AG09309 (cell line): Measurements from ENCODE around the gene TRAPPC2B.

ENCODE experiments used
- DNase-seq: peaks from one replicate; pipeline ENCODE4 v3.0.0-alpha.2; 2010; ENCODE audit warnings: low read depth
- H3K4me3 ChIP-seq: 2 replicates; pipeline ENCODE4 v1.5.1; 2011; ENCODE audit warnings: mild to moderate bottlenecking, low read depth, low read length, moderate library complexity; ENCODE audit not compliant: control insufficient read depth
- TF ChIP-seq, protein P1 (sequence below): IDR thresholded peaks from 2 replicates; pipeline ENCODE4 v1.5.1; 2011; ENCODE audit warnings: mild to moderate bottlenecking, low read depth, low read length, inconsistent platforms; ENCODE audit not compliant: insufficient read depth, control insufficient read depth; ENCODE audit errors: missing control alignments

The TRAPPC2B gene

DNA sequence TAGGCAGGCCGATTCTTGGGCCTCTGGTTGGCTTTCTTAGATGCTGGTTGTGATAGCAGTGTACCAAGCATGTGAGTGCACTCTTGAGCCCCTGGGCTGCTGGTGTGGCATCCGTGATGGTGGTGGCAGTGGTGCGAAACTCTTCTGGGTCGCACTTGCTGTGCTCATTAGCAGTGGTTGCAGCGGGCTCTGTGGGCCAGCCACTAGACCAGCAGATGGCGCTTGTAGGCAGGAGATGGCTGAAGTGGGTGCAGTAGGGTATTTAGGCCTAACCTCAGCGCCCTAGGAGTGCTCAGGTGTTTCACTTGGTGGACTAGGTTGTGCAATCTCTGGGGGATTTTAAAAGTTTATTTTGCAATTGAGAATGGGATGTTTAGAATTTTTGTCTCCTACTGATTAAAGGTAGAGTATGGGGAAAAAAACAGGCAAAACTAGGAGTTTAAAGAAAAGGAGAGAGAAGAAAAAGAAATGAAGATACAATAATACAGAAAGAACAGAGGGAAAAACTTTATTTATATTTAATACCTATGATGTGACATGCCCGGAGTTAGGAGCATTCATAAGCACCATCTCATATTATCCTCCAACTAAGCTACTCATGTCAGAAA, 43.3 kb downstream of the TRAPPC2B start:
- H3K4me3 ChIP-seq: no peak overlapping the region
- no peak for DNase-seq
- TF ChIP-seq, protein P1, sequence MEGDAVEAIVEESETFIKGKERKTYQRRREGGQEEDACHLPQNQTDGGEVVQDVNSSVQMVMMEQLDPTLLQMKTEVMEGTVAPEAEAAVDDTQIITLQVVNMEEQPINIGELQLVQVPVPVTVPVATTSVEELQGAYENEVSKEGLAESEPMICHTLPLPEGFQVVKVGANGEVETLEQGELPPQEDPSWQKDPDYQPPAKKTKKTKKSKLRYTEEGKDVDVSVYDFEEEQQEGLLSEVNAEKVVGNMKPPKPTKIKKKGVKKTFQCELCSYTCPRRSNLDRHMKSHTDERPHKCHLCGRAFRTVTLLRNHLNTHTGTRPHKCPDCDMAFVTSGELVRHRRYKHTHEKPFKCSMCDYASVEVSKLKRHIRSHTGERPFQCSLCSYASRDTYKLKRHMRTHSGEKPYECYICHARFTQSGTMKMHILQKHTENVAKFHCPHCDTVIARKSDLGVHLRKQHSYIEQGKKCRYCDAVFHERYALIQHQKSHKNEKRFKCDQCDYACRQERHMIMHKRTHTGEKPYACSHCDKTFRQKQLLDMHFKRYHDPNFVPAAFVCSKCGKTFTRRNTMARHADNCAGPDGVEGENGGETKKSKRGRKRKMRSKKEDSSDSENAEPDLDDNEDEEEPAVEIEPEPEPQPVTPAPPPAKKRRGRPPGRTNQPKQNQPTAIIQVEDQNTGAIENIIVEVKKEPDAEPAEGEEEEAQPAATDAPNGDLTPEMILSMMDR: peak; percentile 91

DNA sequence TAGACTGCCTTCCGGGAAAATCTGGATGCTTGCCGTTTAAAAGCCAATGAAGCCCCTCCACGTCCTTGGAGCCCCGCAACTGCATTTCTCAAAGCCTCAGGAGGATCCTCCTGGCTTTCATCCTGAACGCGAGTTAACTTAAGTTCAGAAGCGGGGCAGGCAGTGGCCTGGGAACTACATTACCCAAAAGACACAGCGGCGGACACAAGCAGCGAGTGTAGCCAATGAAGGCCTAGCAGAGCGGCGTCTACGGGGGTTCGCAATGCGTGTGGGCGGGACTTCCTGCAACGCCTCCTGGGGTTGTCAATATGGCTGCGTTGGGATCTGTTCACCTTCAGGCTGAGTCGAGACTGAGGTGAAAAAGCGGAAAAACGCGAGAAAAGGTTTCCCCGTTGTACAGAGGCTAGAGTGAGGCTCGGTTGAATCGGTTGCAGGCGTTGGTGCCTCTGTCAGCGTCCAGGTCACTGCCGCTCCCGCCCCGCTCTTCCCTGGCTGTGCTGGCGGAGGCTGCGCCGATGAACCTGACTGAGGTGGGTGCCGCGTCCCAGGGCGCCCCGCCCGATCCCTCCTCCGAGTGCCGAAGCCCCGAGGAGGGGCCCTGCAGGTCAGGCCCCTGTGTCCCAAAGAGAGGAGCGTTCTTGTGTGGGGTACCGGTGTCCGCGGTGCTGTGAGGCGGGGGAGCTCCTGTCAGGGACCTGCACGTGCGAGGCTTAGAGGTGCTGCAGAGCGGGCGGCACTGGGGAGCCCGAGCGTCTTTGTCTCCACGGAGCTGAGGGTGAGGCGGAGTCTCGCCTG, 47.7 kb downstream of the TRAPPC2B start, which contains the start of gene ZNF17:
TSS of gene ZNF17 (plus strand) at position 285 of the 795 bp plus-strand sequence. CDS start 2,455 bp downstream, outside the sequence.
- peak; percentile 70 for DNase-seq
- TF ChIP-seq, protein P1: no peak
- H3K4me3 ChIP-seq: peak within 1 kb of the TSS; percentile 80
